HG02759 (cell line): ENCODE data around the gene BCAS3.
A peak's percentile ranks its signal among the peaks of the same experiment; 100 is the strongest.

ENCODE experiments used
- ATAC-seq: cut with Tn5 transposase; IDR thresholded peaks from one replicate; pipeline ENCODE4 v1.9.1; 2021; ENCODE audit warnings: mild to moderate bottlenecking, moderate library complexity; ENCODE audit not compliant: unreplicated experiment

Gene BCAS3

DNA sequence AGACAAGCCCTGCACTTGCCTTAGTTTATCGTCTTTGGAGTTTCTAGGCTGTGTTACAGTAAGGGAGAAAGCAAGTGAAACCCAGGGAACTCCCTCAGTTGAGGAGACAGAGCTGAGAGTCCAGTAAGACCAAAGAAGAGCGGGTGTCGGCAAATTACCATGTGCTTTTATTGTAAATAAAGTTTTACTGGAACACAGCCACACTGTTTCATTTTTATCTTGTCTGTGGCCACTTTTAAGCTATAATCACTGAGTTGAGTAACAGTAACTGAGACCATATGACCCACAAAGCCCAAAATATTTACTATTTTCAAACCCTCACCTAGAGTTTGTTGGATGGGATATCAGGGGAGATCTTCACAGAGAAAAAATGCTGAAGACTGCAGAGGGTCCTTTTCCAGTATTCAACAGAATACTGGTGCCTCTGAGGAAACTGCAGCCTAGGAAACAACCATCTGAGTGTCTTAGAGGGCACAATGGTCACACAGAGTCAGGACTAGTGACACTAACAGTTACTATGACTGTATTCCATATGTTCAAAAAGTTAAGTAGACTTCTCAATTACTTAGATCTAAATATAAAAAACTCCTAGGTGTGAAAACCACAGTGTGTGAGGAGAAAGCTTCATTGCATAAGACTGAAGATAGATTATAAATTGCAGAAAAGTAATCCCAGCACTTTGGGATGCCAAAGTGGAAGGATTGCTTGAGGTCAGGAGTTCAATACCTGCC, 370.9 kb downstream of the BCAS3 start:
- ATAC-seq = no peak

DNA sequence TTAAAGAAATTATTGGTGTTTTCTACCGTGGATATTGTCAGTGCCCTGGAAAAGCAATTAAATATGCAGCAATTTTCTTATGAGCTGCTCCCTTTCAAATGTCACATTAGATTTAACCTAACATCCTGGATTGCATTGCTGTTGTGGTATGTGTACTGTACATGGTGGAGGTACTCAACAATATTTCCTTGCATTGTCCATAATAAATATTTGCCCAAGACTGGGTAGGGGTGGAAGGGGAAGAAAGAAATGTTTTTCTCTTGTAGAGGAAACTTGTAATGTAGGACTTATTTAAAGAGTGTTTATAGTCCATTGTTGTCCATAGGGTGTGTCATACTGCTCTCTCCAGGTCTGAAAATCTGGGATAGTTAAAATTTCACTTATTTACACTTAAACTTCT, 375.8 kb downstream of the BCAS3 start:
- no peak for ATAC-seq

DNA sequence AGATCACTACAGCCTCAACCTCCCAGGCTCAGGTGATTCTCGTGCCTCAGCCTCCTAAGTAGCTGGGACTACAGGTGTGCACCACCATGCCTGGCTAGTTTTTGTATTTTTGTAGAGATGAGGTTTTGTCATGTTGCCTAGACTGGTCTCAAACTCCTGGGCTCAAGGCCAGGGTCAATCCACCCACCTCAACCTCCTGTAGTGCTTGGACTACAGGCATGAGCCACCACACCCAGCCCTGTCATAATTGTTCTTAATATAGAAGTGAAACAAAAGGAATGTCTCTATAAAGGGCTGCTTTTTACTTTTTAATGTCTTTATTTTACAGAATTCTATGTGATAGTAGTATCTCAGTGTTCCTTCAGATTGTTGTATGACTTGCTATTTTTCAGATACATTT, 376.8 kb downstream of the BCAS3 start:
- ATAC-seq = no peak

DNA sequence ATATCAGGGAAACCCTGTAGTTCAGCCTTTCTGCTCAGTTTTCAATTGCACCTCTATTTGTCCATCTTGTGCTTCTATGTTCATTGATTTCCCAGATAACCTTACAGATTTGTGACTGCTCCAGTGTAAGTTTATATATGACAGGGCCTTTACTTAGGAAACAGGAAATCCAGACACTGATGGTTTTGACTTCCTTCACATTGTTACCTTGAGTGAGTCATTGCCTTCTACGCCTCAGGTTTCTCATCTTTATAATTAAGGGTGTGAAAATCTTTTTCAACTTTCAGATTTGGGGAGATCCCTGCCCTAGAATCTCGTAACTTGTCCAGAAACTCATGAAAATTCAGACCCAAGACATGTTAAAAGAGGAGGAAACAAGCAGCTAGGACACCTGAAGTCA, 379.6 kb downstream of the BCAS3 start:
- ATAC-seq = no peak

DNA sequence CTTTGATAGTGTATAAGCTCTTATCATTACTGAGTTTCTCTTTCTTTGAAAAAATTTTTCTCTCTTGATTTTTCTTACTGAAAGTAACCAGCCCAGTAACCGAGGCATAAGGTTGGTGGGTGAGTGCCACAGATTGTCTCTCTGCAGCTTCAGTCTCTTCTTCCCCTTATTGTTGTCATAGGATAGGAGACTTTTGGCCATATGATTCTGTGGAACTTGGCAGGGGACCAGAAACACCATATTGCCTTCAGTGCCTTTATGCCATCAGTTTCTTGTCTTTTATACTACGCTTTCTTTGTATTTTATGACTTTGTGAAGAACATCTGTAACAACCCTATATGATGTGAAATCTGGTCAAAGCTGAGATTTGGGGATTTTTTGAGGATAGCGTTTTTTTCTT, 380.4 kb downstream of the BCAS3 start:
- ATAC-seq = no peak

DNA sequence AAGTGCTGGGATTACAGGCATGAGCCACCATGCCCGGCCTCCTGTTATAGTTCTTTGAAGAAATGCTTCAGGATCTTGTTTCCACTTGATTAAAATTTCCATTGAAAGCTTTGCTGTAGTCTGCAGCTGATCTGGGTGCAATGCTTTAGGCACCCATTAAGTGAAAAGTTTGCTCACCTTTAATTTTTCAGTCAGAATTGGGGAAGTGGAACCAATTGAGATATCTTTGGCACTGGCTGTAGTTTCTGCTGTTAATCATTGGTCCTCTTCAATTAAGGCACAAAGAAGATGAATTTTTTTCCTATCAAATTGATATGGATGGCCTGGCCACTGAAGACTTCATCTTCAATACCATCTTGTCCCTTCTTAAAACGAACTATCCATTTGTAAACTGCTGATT, 385.9 kb downstream of the BCAS3 start:
- ATAC-seq = peak; percentile 39

DNA sequence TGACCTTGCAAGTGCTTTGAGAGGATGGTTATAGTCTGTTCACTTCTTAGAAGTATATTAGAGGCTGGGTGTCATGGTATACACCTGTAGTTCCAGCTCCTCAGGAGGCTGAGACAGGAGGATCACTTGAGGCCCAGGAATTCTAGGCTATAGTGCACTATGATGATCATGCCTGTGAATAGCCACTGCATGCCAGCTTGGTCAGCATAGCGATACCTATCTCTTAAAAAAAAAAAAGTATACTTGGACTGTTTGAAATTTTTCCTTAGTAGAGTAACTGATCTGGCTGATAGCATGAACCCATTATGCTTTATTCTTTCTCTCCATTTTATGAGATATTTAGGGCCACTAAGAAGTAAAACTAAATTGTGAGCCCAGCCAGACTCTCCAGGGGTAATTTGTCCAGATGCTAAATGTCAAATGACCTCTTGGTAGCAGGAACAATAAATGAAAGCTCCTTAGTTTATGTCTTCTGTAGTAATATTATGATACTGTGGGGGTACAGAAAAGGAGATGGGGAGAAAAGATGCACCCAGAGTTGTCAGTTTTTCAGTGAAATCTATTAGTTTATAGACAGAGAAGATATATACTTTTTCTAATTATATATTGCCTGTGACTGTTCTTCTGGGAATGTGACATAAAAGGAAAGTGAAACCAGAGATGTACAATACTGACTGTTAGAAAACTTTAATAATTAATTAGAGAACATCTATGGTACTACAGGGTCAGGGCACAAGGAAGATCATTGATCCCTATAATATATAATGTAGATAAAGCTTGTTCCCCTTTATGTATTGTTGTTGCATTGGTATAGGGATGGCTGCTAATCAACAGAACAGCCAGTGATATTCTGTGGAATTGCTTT, 386.7 kb downstream of the BCAS3 start:
- no peak for ATAC-seq

DNA sequence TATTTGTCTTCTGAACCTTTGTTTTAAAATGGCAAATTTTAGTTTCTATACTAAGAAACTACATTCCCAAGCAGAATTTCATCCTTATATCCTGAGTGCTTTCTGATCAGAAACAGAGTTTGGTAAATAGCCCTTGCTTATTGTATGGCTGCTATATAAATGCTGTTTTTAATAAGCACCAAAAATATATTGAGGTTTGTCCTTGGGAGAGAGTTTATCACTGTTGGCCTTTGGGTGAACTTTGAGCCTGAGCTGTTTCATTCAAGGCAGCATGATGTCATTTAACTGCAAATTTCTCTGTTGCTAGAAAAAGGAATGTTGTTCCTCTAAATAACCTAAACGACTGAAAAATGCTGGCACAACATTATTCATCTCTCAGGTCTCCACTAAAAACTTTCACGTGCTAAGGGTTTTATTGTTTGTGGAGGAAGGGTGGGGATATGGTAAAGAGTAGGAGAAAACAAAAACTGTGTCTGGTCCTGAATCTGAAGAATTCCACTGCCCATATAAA, 387.7 kb downstream of the BCAS3 start:
- ATAC-seq = no peak

DNA sequence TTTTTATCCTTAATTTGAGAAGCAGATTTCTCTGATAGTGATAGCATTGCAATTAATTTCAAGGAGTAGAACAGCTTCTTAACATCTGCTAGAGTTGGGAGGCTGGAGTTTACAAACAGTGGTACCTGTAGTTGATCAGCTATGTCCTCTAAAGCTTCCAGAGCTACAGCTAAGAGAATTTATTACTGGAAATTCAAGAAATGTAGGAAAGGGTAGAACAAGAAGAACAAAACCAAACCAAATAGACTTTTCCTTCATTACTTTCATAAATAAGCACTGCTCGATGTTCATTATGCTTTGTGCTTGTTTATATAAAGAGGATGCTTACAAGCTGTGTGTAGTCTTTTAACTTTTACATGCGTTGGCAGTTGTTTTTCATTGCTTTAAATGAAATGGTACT, 388.4 kb downstream of the BCAS3 start:
- ATAC-seq = no peak

DNA sequence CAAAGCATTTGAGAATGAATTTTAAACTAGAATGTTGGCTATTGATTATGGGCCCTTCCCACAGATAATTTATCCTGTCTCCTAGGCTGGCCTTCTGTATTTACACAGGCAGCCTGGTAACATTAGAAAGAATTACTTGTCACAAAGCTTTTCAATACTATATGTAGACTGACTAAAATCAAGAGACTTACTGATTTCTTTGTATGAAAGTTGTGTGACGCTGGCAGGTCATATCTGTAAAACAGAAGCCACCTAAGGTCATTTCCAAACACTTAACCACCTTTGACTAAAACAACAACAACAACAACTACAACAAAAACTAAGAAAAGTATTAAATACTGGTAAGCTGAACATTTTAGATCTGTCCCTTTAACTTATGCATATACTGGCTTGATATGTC, 393.0 kb downstream of the BCAS3 start:
- no peak for ATAC-seq

DNA sequence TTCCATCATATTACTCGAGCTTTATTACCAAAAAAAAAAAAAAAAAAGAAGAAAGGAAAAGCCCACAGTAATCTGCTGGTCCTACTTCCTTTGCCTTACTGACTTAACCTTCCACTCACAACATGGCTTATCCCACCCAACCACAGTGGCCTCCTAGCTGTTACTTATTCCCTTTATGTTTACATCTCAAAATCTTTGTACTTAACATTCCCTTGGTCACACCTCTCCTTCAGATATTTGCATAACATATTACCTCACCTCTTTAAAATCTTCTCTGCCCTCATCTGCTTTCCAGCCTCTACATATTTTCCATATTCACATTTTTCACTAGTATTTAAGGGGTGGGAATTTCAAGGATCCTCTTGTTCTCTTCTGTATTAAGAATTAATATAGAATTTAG, 395.0 kb downstream of the BCAS3 start:
- ATAC-seq = no peak

DNA sequence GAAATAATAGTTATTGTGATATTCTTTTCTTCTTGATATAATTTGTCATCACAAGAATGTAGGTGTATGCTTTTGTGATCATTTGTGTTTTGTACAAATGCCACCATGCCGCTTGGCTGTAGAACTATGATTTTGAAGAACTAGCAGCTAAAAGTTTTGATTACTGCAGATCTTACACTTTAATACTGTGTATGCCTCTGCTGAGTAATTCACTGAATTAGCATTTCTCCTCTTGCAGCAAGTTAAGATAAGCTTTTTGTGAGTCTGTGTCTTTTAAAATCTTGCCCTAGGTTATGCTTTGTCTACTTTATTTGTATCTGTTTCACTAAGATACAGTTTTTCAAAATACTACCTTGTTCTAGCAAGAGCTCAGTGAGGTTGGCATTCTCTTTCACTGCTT, 395.5 kb downstream of the BCAS3 start:
- ATAC-seq = no peak

DNA sequence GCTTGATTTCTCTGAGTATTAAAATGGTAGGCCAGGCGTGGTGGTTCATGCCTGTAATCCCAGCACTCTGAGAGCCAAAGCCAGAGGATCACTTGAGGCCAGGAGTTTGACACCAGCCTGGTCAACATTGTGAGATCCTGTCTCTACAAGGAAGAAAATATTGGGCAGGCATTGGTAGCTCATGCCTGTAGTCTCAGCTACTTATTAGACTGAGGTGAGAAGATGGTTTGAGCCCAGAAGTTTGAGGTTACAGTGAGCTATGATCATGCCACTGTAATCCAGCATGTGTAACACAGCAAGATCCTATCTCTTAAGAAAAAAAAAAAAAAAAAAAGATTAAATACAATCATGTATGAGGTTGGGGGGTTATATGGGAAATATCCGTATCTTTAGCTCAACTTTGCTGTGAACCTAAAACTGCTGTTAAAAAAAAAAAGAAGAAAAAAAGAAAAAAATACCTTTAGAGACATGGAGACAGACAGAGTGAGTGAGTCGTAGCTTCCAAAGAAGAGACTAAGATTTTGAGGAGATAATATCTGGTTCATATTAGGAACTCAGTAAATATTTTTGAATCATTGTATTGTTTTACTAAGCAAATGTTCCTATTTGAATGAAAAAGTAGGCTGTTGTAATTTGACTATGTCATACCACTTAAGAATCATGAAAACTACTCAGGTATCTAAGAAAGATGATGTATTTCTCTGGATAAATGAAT, 396.3 kb downstream of the BCAS3 start:
- no peak for ATAC-seq

DNA sequence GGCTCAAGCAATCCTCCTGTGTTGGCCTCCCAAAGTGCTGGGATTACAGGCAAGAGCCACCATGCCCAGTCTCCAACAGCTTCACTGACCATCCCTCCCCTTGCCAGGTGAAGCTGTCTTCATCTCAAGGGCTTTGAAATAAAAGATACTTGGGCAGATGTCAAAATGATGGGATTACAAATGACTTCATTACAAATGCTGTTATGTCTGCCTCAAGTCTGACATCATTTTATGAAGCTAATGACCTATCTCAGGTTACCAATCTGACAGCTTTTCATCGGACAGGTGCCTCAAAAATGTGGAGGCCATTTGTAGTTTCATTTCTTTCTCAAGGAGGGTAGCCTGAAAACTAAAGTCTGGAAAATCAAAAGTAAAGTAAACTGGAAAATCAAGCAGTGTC, 398.3 kb downstream of the BCAS3 start:
- no peak for ATAC-seq

DNA sequence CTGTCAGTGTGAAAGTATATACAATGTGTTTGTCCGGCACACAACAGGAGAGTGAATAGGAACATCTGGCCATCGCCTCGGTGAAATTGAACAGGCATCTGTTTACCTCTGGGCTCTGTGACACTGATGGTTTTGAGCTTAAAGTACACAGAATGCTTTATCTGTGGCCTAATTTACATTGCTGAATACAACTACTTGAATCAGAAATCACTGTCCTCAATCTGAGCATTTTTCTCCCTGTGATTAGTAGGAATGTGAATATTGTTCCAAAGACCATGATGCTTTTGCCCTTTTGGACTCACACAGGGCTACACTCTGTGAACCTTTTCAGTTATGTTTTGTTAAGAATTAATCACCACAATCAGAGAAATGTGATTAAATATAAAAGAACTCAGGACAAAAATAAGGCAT, 399.0 kb downstream of the BCAS3 start:
- ATAC-seq = no peak

DNA sequence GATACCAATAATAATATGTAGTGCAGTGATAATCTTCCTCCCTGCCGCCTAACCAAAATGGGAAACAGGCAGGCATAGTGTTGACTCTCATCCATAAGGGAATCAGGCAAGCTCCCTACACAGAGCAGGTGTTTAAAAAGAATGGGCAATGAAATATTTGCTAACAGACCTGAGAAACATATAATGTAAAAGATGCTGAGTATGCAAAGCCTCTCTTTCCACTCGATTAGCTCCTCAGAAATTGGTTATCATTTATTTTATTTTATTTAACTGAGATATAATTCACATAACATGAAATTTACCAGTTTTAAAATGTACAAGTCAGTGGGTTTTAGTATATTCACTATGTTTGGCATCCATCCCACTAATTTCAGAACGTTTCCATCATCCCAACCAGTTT, 404.3 kb downstream of the BCAS3 start:
- ATAC-seq = no peak

DNA sequence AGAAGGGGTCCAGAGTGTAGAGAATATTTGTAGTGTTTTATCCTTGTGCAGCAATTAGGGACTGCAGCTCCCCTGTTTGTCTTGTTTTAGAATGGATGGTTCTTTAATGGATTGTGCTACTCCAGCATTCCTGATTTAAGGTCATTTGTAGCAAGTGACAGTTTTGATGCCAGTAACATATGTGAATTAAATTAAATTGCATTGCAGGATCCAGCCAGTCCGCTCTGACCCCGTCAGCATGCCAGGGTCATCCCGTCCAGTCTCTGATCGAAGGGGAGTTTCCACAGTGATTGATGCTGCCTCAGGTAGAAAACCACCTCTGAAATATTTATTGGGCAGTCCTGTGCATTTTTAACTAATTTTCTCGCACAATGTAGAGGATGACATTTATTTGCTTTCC, 406.6 kb downstream of the BCAS3 start:
- no peak for ATAC-seq

DNA sequence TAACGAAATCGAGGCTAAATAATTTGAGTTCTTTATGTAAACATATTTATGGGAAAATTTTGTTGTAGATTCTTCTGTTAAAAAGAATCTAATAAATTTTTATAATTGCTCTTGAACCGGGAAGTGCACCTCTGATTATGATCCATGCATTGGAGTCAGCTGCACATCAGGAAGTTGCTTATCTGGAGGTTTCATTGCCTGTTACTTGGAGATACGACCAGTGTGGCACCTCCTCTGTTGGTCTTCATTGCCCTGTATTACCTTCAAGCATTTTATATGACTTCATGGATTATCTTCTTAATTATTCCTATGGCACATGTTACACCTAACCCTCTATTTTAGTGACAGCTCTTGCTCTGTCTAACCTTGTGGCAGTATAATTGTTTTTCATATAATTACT, 409.4 kb downstream of the BCAS3 start:
- no peak for ATAC-seq

DNA sequence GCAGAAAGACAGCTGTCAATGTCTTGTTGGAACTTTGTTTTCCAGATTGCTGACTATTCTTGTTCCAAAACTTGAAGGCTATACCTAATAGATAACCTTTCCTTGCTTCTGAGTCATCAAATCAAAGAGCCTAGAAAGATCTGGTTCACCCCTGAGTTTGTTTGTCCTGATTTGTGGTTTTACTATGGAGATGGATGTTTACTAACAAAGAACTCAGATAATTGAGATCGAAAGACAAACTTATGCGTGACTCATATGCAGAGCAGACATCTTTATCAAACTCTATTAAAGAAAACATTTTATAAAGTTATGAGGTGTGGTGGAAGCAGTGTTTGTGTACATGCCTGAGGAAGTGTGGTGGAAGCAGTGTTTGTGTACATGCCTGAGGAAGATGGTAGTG, 410.9 kb downstream of the BCAS3 start:
- no peak for ATAC-seq

DNA sequence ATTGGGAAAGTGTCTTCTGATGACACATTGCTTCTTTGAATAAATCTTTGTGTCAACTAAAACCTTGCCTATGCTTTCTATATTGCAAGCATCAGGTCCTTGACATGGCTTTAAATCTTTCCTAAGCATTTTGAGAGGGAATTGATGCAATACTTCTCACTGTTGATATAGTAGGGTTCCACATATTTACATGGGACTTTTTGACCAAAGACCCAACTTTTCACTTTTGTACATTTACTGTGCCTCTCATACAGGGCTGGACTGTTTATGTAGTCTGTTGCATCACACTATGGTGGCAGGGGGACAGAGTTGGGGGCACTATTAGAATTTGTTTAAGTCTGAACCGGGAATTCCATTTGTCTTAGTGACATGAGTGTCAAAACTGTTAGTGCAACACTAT, 413.4 kb downstream of the BCAS3 start:
- ATAC-seq = no peak

DNA sequence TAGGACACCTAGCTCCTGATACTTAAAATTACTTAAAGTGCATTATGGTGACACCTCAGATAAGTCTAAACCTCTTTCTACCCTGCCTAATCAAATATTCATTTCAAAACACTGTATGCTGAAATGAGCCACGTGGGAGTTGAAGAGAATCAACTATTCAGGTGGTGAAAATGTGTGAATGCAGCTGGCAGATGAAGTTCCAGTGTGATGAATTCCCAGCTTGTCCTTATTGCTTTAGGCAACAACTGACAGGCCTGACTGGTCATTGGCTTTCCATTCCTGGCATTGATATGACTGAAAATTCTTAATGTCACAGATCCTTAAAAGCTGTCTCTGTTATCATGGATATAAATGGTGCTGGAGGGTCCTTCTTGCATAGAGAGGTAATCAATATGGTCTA, 420.1 kb downstream of the BCAS3 start:
- no peak for ATAC-seq

DNA sequence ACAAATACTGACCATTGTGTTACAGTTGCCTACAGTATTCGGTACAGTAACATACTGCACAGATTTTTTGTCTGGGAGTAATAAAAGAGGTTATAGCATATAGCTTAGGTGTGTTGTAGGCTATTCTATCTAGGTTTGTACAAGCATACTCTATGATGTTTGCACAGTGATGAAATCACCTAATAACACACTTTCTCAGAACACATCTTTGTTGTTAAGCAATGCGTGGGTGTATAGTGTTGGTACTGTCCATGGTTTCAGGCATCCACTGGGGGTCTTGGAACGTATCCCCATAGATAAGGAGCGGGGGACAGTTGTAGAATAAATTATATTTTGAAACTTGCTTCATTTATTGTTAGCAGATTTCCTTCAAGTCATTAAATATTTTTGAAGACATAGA, 428.7 kb downstream of the BCAS3 start:
- no peak for ATAC-seq
